Measurements from ENCODE around the gene C11orf68. TPM values are rescaled to one million over a fixed set of nuclear protein-coding genes. Genes with fewer than 3 reads are reported as not detected.

The C11orf68 gene
- total RNA-seq, 1 experiment from 2014 or later = 48.0 TPM

- TSS peak; percentile 13 for BruUV-seq (replicated peaks)
- ChIA-PET POLR2A (interaction anchor here (0.7 to 6.4 kb wide), 12 partner anchors 10 to 182 kb away, joined by 3 to 222 read pairs (median 10); partner anchors contain the start of genes BANF1, C11orf68, CCDC85B and CFL1), CTCF (interaction anchor here (1.3 to 2.3 kb wide), 3 partner anchors 10 to 15 kb away, joined by 4 to 23 read pairs (median 6); partner anchors contain the start of genes CCDC85B and FIBP)
- TF ChIP-seq CTCF (IDR thresholded peaks at IDR 0.05; ENCODE audit: unreplicated experiment) = no peak
- Mint-ChIP-seq H3K36me3 (ENCODE audit: insufficient read depth, unreplicated experiment) (peaks cover 23% of the 10 kb centered on the region), H3K9me3 (ENCODE audit: unreplicated experiment) (no peaks in the 10 kb centered on the region), H3K4me1 (ENCODE audit: insufficient read depth, unreplicated experiment) (peaks cover 57% of the 10 kb centered on the region), H3K27me3 (ENCODE audit: insufficient read depth, unreplicated experiment) (no peaks in the 10 kb centered on the region), H3K27ac (ENCODE audit: low read depth, unreplicated experiment) (peak overlapping the region; percentile 89), H3K4me3 (ENCODE audit: unreplicated experiment) (peak overlapping the region; percentile 96)
- DNase-seq (ENCODE audit: unreplicated experiment) = no peak
- intact Hi-C loops (cut with micrococcal nuclease) = loop anchor here (1.0 to 2.0 kb wide), 3 partner anchors 9 to 21 kb away; partner anchors contain the start of gene CCDC85B
Measured at GRCh38 chr11:65899356-65900124, 19.3 kb downstream of the C11orf68 start.

GRCh38 chr11:65898656-65899355, 20.1 kb downstream of the C11orf68 start:
- H3K9me3 Mint-ChIP-seq (ENCODE audit: unreplicated experiment) = no peaks in the 10 kb centered on the region
- TF ChIP-seq CTCF (IDR thresholded peaks at IDR 0.05; ENCODE audit: unreplicated experiment) = no peak
- intact Hi-C loops (cut with micrococcal nuclease) = loop anchor here (1.0 kb wide), 1 partner anchor 9 kb away; the partner anchor contains the start of gene CCDC85B
- H3K4me3 Mint-ChIP-seq (ENCODE audit: unreplicated experiment) = peak overlapping the region; percentile 96
- H3K36me3 Mint-ChIP-seq (ENCODE audit: insufficient read depth, unreplicated experiment) = peaks cover 31% of the 10 kb centered on the region
- CTCF ChIA-PET = interaction anchor here (0.8 to 4.3 kb wide), 7 partner anchors 10 to 119 kb away, joined by 3 to 55 read pairs (median 6); partner anchors contain the start of genes CCDC85B and FIBP
- BruUV-seq (replicated peaks) = TSS peak; percentile 37
- peak; percentile 80 for DNase-seq (ENCODE audit: unreplicated experiment)
- no peaks in the 10 kb centered on the region for H3K27me3 Mint-ChIP-seq (ENCODE audit: insufficient read depth, unreplicated experiment)
- POLR2A ChIA-PET = interaction anchor here (0.6 to 6.4 kb wide), 17 partner anchors 9 to 1955 kb away, joined by 3 to 222 read pairs (median 5); partner anchors contain the start of genes BANF1, C11orf68, CCDC85B and CFL1
- H3K27ac Mint-ChIP-seq (ENCODE audit: low read depth, unreplicated experiment) = peak overlapping the region; percentile 89
- peaks cover 52% of the 10 kb centered on the region for H3K4me1 Mint-ChIP-seq (ENCODE audit: insufficient read depth, unreplicated experiment)

- POLR2A ChIA-PET = interaction anchor here (0.6 to 6.4 kb wide), 12 partner anchors 8 to 1121 kb away, joined by 3 to 222 read pairs (median 5); partner anchors contain the start of genes BANF1, C11orf68, CCDC85B and CFL1
- Mint-ChIP-seq H3K4me3 (ENCODE audit: unreplicated experiment) (peak overlapping the region; percentile 96), H3K27me3 (ENCODE audit: insufficient read depth, unreplicated experiment) (no peaks in the 10 kb centered on the region), H3K27ac (ENCODE audit: low read depth, unreplicated experiment) (peak overlapping the region; percentile 89), H3K9me3 (ENCODE audit: unreplicated experiment) (no peaks in the 10 kb centered on the region), H3K4me1 (ENCODE audit: insufficient read depth, unreplicated experiment) (peaks cover 44% of the 10 kb centered on the region), H3K36me3 (ENCODE audit: insufficient read depth, unreplicated experiment) (peaks cover 47% of the 10 kb centered on the region)
- DNase-seq (ENCODE audit: unreplicated experiment) = no peak
- BruUV-seq (replicated peaks) = no TSS peak
- TF ChIP-seq CTCF (IDR thresholded peaks at IDR 0.05; ENCODE audit: unreplicated experiment) = no peak
- CTCF ChIA-PET = interaction anchor here (0.6 to 4.3 kb wide), 7 partner anchors 9 to 324 kb away, joined by 3 to 55 read pairs (median 5); partner anchors contain the start of gene FIBP
- intact Hi-C loops (cut with micrococcal nuclease) = no loop called here
Measured at GRCh38 chr11:65897020-65897471, 21.8 kb downstream of the C11orf68 start.
